Measurements from ENCODE around the gene CCDC126.
A peak's percentile ranks its signal among the peaks of the same experiment; 100 is the strongest.
"Not testable (repeated sequence)": the region's sequence is repeated elsewhere in the genome, so short reads cannot be mapped to it uniquely, and the experiment has no call there.

Gene CCDC126, protein sequence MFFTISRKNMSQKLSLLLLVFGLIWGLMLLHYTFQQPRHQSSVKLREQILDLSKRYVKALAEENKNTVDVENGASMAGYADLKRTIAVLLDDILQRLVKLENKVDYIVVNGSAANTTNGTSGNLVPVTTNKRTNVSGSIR

DNA sequence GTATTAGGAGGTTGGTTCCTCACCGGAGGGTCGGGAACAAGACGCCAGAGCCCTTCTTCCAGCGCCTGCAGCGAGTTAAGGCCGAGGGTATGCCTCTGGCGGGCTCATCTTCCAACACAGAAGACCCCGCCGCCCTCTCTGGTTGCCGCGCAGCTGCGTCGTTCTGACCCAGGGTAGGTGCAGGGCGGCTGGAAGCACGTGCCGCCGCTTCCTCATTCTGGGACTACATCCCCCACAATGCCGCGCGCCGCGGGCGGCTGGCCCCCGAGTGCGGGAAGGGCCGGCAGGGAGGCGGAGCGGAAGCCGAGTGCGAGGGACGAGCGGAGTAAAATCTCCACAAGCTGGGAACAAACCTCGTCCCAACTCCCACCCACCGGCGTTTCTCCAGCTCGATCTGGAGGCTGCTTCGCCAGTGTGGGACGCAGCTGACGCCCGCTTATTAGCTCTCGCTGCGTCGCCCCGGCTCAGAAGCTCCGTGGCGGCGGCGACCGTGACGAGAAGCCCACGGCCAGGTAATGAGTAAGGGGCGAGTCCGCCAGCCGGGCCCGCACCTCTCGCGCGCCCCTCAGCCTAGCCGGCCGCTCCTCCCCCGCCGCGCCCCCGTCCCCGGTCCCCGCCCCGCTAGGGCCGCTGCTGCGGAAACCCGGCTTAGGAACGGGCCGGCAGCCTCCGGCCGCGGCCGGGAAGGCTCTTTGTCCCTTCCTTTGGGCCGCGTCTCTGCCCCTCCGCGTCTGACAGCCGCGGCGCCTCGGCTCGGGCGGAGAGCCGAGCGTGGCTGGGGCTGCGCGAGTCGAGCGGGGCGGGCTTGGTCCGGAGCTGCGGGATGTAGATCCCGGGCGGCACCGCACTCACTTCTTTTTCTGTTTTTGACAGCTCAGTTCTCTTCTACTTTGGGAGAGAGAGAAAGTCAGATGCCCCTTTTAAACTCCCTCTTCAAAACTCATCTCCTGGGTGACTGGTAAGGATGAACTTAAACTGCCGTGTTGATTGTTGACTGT is at the start of gene CCDC126:
Gene CCDC126 (plus strand): TSS at position 289 of the 998 bp plus-strand sequence. CDS start 13,934 bp downstream, outside the sequence.
- peak; percentile 98 for DNase-seq

DNA sequence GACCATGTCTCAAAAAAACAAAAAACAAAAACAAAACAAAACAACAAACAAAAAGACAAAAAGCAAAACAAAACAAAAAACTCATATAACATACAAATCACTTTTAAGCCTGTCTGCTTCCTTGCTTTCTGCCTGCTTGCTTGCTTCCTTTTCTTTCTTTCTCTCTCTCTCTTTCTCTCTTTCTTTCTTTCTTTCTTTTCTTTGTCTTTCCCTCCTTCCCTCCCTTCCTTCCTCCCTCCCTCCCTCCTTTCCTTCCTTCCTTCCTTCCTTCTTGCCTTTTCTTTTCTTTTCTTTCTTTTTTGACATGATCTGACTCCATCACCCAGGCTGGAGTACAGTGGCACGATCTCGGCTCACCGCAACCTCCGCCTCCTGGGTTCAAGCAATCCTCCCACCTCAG is 49.5 kb upstream of the CCDC126 start:
- no peak for DNase-seq

DNA sequence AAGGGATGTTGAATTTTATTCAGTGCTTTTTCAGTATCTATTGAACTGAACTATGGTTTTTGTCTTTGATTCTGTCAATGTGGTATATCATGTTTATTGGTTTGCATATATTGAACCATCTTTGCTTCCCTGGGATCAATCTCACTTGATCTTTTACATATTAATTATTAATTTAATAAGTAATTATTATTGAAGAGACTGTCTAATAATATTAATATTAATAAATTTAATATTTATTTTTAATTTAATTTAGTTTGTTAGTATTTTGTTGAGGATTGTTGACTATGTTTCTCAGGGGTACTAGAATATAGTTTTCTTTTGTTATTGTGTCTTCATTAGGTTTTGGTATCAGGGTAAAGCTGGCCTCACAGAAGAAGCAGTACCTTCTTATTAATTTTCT is 38.9 kb upstream of the CCDC126 start:
- no peak for DNase-seq

DNA sequence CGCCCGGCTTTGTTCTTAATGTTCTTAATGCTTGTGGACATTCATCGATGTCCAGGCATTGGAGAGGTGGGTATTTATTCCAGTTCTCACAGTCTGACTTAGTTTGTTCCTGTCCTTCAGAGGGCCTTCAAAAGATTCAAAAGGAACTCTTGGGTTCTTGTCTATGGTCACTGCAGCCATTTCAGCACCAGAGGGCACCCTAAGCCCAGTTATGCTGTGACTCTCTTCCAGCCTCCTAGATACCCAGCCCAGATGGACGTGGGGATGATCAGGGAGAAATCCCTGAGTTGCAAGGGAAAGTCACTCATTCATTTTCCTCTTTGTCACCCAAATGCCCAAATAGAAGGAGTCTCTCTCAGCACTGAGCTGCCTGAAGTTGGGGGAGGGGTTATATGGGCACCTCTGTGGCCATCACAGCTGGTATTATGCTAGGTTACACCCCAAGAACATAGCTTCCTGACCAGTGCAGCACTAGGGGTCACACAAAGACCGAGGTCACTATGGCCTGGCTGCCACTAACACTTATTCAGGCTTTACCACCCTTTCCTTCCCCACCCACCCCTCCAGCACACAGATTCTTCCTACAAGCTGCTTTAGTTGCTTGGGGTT is 26.5 kb upstream of the CCDC126 start:
- peak; percentile 92 for DNase-seq

DNA sequence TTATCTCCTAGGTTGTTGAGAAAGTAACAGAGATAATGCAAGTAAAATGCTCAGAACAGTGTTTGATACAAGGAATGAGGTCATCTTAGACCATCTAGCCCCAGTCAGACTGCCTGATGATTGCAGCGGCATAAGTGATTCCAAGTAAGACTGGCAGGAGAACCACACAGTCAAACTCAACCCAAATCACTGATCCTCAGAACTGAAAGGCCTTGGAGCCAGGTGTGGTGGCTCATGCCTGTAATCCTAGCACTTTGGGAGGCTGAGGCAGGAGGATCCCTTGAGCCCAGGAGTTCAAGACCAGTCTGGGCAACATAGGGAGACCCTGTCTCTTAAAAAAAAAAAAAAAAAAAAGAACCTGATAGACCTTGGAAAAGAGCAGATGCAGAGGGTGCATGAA is 15.2 kb upstream of the CCDC126 start:
- not testable (repeated sequence) for DNase-seq

DNA sequence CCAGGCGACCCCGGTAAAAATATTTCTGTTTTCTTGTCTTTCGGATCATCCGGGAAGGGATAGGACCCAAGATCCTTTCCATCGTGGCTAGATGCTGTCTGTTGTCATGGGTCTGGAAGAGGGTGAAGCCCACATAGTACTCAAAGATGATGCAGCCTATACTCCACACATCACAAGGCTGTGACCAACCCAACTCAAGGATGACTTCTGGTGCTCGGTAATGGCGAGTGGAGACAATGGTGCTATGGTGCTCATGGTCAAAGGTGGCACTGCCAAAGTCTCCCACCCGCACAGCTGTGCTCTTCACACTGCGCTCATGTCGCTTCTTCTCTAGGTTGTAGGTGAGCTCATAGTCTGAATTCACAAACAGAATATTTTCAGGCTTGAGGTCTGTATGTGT is 11.9 kb upstream of the CCDC126 start:
- not testable (repeated sequence) for DNase-seq

DNA sequence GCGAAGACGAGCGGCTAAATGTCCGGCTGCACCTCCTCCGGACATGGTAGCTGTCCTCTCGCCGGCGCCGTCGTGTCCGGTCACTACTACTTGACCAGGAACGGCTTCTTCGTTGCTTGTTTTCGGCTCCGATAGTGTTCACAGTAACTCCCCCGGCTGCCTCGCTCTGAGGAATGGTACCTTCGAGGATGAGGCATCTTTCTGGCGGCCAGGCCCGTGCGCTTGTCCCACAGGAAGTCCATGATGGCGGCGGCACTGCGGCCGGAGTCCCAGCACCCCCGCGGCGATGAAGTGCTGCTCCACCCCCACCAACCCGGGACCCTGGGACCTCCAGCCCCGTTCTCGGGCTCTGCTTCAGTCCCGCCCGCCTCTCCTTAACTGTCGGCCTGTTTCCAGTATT is 11.0 kb upstream of the CCDC126 start:
- no peak for DNase-seq

DNA sequence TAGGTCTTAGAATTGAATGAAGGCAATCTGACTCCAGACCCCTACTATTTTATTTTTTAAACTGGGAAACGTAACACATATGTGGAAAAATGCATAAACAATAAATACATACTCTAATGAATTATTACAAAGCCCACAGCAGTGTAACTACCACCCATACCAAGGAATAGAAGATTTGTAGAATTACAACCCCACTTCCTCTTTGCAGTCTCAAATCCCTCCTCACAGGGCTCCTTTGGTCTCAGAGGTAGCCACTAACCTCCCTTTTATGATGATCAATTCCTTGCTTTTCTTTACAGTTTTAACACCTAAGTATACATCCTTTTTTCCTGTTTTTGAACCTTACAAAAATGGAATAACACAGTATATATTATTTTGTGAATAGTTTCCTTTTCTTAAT is 6.7 kb upstream of the CCDC126 start:
- DNase-seq = no peak

DNA sequence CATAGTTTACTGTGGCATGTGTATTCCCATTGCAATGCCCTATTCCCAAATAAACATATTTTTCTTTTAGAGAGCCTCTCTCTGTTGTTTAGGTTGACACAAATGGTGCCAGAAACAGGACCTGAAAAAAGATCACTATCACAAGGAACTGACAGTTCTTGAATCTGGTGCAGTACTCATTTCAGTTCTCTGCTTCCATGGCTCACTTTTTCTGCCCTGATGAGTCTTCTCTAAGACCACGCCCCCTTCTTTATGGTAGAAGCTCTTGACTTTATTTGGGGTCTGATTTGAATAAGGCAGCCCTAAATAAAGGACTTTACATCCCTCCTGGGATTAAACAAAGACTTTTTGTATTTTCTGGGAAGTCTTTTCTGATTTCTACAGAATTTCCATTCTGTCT is 3.5 kb upstream of the CCDC126 start:
- DNase-seq = no peak

DNA sequence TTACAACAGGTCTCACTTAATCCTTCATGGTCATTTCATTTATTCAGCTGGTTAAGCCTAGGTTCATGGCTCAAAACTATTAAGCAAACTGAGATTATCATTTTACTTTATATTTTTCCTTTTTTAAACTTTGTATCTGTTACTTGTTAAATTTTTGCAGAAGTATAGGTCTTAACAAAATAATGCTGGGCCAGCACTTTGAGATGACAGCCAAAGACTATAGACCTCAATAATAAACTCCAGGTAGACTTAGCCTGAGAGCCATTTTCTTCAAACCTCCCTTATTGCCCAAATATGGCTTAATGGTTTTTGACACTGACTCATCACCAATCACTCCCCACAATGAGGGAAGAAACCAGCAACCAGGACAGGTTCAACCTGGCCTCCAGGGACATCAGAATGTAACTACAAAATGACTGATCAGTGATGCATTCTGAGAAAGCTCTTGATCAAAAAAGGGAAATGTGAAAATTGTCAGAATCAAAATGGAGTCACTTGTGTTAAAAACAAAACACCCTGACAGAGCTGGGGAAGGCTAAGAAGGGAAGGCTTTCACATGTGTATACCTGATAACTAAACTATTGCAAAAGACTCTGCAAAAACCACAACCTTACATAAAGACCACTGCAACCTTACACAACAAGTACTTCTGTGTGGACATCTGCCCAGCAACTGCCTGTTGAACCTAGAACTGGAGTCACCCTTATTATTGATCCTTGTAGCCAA is 2.1 kb upstream of the CCDC126 start:
- DNase-seq = no peak

DNA sequence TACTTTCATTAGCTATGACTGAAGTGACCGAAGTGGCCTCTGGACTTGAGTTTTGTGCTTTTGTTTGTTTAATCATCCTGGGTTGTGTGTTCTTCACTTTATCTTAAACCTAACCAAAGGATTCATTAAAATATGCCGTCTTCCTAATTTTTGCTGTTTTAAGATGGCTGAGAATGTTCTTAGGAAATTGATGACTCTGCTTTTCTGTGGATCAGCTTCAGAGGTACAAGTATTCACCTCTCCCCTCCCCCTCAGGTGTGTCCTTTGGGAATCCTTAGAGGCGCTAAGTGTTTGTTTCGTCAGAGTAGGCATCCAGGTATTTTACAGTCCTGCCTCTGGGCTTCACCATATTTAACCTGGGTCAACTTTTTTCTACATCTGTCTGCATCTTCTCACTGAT is 1.1 kb downstream of the CCDC126 start:
- no peak for DNase-seq

DNA sequence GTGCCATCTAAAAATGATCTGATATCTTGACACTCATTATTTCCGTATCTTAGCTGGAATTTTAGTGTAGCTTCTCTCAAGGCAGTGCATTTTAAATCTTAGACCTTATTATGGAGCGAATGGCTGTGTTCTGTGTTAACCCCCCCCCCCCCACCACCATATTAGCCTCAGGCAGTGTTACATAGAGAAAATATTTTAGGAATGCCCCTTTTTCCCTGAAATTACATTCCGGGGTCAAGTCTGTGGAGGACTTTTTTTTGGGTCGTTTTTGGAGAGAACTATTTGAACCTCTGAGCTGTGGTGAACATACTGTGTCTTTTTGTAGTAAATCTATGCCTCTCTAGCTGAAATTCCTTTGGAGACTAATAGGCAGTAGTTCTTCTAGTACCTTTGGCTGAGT is 3.1 kb downstream of the CCDC126 start:
- no peak for DNase-seq

DNA sequence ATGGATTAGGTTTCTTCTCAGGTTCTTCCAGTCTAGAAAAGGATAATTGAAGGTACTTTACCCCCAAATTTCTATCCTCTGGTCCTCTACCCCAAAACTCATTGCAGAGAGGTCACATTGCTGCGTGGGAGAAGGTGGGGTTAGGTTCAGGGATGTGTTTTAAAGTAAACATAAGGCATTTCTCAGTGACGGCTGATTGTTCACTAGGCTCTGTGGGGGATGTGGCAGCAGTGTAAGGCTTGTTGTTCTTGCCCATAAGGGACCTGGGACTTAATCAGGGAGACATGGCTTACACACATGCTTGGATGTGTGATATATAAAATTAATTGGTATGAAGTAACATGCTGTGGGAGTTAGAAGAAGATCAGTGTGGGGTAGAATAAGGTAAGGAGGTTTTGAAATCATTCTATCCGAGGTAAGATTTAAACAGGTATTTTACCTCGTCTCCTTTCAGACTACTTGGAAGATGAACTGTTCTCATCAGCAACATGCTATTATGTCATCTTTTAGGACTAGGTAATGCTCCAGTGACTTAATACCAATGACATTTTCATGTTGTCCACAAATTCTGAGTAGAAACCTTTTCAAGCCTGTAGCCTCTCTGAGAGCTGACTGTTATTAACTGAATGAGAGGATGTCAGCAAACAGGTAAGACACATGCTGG is 6.6 kb downstream of the CCDC126 start:
- DNase-seq = no peak

DNA sequence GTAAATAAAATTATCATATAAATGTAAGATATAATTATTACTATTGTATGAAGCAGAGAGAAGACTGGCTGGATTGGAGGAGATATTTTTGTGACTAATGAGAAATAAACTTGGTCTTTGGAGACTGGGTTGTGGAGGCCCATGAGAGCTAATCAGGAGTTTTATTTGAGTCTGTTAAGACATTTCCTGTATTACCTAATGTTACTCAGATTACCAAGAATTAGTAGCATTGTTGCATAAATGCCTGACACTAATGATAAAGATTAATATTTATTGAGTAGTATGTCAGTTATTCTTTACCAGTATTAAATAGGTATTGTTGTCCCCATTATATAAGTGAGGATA is 7.1 kb downstream of the CCDC126 start:
- DNase-seq = no peak

DNA sequence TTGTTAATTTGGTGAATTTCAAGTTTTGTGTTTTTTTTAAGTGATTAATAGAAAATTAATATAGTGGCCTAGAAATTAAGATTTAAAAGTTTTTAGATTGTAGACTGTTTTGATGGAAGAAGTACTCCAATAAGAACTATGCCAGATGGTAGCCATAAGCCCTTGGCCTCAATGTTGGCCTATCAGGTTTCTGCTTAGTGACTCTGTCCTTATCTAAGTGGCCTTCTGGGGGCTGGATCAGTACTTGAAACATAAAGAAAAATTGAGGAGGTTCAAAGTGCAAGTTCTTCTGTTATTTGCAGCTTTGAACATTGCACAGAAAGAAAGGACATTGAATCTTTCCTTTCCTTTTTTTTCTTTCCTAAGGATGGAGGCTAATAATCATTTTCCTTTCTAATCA is 9.9 kb downstream of the CCDC126 start:
- no peak for DNase-seq

DNA sequence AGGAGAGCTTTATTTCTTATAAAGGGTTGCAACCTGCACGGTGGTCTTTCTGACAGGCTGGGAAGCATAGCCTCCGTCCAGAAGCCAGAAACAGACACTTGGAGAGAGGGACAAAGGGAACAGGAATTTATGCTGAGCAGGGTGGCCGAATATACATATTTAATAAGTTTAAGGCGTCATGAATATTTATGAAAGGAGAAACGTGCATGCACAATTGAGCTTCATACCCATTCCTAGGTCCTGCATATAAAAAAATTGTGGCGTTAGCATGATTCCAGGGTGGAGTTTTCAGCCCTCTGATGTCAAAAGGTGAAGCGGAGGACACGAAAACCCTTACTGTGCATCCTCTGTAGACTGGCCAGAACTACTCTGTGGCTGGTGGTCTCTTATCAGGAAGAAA is 10.7 kb downstream of the CCDC126 start:
- no peak for DNase-seq

DNA sequence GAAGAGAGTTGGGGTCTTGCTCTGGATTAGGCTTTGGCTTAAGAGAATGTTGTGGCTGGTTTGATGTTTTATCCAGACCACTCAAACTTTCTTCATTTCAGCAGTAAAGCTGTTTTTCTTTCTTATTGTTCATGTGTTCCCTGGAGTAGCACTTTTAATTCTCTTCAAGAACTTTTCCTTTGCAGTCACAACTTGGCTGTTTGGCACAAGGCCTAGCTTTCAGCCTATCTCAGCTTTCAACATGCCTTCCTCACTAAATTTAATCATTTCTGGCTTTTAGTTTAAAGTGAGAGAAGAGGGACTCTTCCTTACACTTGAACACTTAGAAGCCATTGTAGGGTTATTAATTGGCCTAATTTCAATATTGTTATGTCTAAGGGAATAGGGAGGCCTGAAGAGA is 18.1 kb downstream of the CCDC126 start:
- DNase-seq = no peak

DNA sequence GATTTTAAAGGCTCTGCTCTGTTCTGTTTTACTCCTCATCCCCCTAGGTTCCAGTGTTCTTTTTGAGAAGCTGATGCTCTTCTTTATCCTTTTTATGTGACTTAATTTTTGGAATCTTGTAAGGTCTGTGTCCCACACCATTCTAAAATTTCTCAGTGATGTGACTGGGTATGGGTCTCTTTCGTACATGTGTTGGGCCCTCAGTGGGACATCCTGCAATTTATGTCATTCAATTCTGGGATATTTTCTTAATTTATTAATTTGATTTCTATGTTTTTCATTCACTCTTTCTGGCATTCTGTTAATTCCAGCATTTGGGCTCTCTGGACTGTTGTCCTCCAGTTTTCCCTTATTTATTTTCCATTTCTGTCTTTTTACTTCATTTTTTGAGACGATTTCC is 19.4 kb downstream of the CCDC126 start:
- no peak for DNase-seq

DNA sequence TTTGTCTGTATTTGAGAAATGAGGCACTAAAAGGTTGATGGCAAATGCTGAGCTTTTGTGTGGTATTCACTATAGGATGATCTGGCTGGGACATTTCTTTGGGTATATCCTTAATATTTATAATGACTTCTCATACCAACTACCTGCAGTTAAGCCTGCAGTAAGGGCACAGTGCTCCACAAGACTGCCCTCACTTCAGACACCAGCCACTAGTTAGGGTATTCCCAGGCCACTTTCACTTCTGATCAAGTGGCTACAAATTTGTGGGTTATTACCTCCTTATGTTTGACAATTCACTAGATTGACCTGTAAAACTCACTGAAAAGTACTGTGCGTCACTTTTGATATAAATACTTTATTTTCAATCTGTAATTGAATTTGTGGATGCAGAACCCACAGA is 20.3 kb downstream of the CCDC126 start:
- no peak for DNase-seq

DNA sequence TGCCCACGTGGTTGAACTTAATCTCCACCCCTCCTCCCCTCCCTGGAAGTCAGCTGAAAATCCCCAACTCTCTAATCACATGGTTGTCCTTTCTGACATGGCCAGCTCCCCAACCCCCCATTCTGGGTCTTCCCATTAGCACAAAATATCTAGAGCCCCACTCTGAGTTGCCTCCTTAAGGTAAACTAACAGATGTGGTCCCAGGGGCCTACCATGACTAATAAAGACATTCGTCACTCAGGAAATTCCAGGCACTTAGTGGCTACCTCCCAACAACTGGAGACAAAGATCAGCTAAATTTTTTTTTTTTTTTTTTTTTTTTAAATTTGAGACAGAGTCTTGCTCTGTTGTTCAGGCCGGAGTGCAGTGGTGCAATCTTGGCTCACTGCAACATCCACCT is 21.1 kb downstream of the CCDC126 start:
- DNase-seq = no peak

DNA sequence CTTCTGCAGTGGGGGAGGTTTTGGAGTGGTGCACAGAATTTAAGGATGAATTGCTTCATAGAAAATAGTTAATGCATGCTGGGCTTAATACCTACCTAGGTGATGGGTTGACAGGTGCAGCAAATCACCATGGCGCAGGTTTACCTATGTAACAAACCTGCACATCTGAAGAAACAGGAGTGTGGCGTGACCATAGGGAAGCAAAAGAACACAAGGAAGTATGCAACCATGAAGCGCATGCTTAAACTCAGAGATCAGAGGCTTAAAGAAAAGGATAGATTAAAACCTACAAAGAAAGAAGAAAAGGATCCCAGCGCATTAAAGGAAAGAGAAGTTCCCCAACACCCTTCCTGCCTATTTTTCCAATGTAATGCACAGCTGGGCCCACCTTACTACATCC is 22.0 kb downstream of the CCDC126 start:
- no peak for DNase-seq

DNA sequence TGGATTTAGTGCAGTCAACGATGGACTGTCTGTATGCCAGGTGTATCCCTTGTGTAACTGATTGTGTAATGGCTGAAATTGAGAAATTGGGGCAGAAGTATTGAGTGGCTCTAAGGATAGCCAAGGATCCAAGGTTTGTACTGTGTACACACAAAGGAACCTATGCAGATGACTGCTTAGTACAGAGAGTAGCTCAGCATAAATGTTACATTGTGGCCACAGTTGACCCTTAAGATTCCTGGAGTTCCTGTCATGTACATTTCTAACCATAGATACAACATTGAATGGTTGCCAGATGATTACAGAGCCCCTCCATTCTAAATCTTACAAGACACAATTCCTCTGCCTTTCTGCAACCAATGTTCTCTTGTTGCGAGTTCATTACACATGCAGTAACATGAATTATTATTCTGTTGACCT is 25.3 kb downstream of the CCDC126 start:
- DNase-seq = no peak

DNA sequence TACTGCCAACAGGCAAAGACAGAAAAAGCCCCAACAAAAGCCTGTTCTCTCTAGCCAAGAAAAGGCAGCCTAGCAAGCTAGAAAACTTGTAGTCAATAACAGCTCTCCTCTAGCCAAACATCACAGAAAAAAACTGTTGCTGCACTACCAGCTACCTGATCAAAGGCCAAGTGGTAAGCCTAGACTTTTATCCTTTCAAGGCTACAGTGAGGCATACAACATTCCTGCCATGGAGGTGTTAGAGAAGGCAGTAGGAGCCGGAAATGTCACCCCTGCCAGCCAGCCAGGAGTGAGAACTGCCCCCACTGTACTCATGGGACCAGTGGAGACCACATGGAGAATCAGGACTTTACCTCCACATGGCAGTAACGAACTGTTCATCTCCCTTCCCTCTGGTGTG is 31.2 kb downstream of the CCDC126 start:
- DNase-seq = no peak

All from eye (tissue), 1 donor.